ENCODE data around the gene C19orf44. TPM values are rescaled to one million over a fixed set of nuclear protein-coding genes. Genes with fewer than 3 reads are reported as not detected.

The C19orf44 gene
- polyA plus RNA-seq, 1 experiment, result 2.3 TPM

GRCh38 chr19:16566161-16566560 lies 70.0 kb downstream of the C19orf44 start:
- Histone ChIP-seq H3K27me3 (ENCODE audit: control insufficient read depth, insufficient read depth, low read length) (no peaks in the 10 kb centered on the region), H3K4me3 (ENCODE audit: low read depth, low read length) (no peak overlapping the region), H3K27ac (ENCODE audit: low read depth, low read length) (peak overlapping the region; percentile 11), H3K9me3 (ENCODE audit: control insufficient read depth, insufficient read depth, low read length) (no peaks in the 10 kb centered on the region)
- TF ChIP-seq CTCF (IDR thresholded peaks at IDR 0.05; ENCODE audit: low read depth, low read length), result no peak
- POLR2A ChIA-PET, result no interaction called here
- no peak for DNase-seq (ENCODE audit: low read depth, low spot score)
- CTCF ChIA-PET, result no interaction called here

- H3K27me3 ChIP-seq (ENCODE audit: control insufficient read depth, insufficient read depth, low read length), result no peaks in the 10 kb centered on the region
- POLR2A ChIA-PET, result no interaction called here
Measured at GRCh38 chr19:16566702-16567101, 70.5 kb downstream of the C19orf44 start.

GRCh38 chr19:16569609-16570320 lies 73.6 kb downstream of the C19orf44 start:
- CTCF ChIA-PET, result no interaction called here
- Histone ChIP-seq H3K27ac (ENCODE audit: low read depth, low read length) (peak overlapping the region; percentile 47), H3K4me3 (ENCODE audit: low read depth, low read length) (no peak overlapping the region), H3K27me3 (ENCODE audit: control insufficient read depth, insufficient read depth, low read length) (no peaks in the 10 kb centered on the region), H3K9me3 (ENCODE audit: control insufficient read depth, insufficient read depth, low read length) (no peaks in the 10 kb centered on the region; the same call in 1 of the 2 replicates)
- POLR2A ChIA-PET, result no interaction called here
- TF ChIP-seq CTCF (IDR thresholded peaks at IDR 0.05; ENCODE audit: low read depth, low read length), result no peak
- no peak for DNase-seq (ENCODE audit: low read depth, low spot score)

More at GRCh38 chr19:16566702-16567101, 70.5 kb downstream of the C19orf44 start:
- TF ChIP-seq CTCF (IDR thresholded peaks at IDR 0.05; ENCODE audit: low read depth, low read length), result no peak
- DNase-seq (ENCODE audit: low read depth, low spot score), result no peak
- H3K9me3 ChIP-seq (ENCODE audit: control insufficient read depth, insufficient read depth, low read length), result no peaks in the 10 kb centered on the region
- H3K4me3 ChIP-seq (ENCODE audit: low read depth, low read length), result no peak overlapping the region
- H3K27ac ChIP-seq (ENCODE audit: low read depth, low read length), result no peak overlapping the region
- CTCF ChIA-PET, result no interaction called here

Small RNA genes lying within 50 kb of the gene (small RNA-seq; reads per million reads assigned to genes)
- not detected for gene RN7SL146P (ENCODE audit: insufficient read length, low read depth)

Other genes with a start within 250 kb of the C19orf44 start
- gene KLF2, start 171.6 kb upstream of the C19orf44 start, polyA plus RNA-seq (2011; rRNA removed), result 0.60 and 1.5 TPM in 2 replicates
- gene EPS15L1, start 24.4 kb upstream of the C19orf44 start, polyA plus RNA-seq (2011; rRNA removed), result 14.4 and 14.7 TPM in 2 replicates
- gene CALR3, start 227 bp upstream of the C19orf44 start, polyA plus RNA-seq (2011; rRNA removed), result not detected in 2 replicates
- 3.4 and 3.8 TPM in 2 replicates for gene CHERP, start 46.0 kb downstream of the C19orf44 start, polyA plus RNA-seq (2011; rRNA removed)
- 35.7 TPM in 2 replicates for gene SLC35E1, start 76.0 kb downstream of the C19orf44 start, polyA plus RNA-seq (2011; rRNA removed)
- gene MED26, start 131.8 kb downstream of the C19orf44 start, polyA plus RNA-seq (2011; rRNA removed), result 3.0 and 3.1 TPM in 2 replicates
- gene SMIM7, start 163.8 kb downstream of the C19orf44 start, polyA plus RNA-seq (2011; rRNA removed), result 84.8 and 88.6 TPM in 2 replicates
- 2.2 and 2.4 TPM in 2 replicates for gene TMEM38A, start 164.7 kb downstream of the C19orf44 start, polyA plus RNA-seq (2011; rRNA removed)
- gene NWD1, start 223.5 kb downstream of the C19orf44 start, polyA plus RNA-seq (2011; rRNA removed), result not detected in 2 replicates